Large intestine (tissue), 3 donors: Measurements from ENCODE around the gene COL27A1. TPM values are rescaled to one million over a fixed set of nuclear protein-coding genes. Genes with fewer than 3 reads are reported as not detected.

Experiments used
- DNase-seq, 2 donors: peaks; one replicate each; pipeline versions ENCODE4 v3.0.0 to v3.0.0-alpha.2; 2013
- H3K27ac ChIP-seq: one replicate; pipeline ENCODE4 v1.5.1; 2013; ENCODE audit warnings: low read length
- H3K27me3 ChIP-seq: 2 replicates; pipeline ENCODE4 v1.6.1; 2013; ENCODE audit warnings: low read length; ENCODE audit not compliant: control insufficient read depth, insufficient read depth
- H3K36me3 ChIP-seq: 2 replicates; pipeline ENCODE4 v1.6.1; 2013; ENCODE audit warnings: low read length; ENCODE audit not compliant: control insufficient read depth, insufficient read depth
- H3K4me1 ChIP-seq: one replicate; pipeline ENCODE4 v1.6.1; 2013; ENCODE audit warnings: low read length; ENCODE audit not compliant: control insufficient read depth, insufficient read depth
- H3K4me3 ChIP-seq: one replicate; pipeline ENCODE4 v1.5.1; 2013; ENCODE audit warnings: low read length
- H3K9me3 ChIP-seq: one replicate; pipeline ENCODE4 v1.6.1; 2013; ENCODE audit warnings: mild to moderate bottlenecking, low read depth, low read length, moderate library complexity; ENCODE audit not compliant: control insufficient read depth
- WGBS: methylation state at CpG from one replicate; pipeline ENCODE4 v1.1.5; 2013; ENCODE audit warnings: low lambda C conversion rate; ENCODE audit not compliant: insufficient coverage; 5-methylcytosine and 5-hydroxymethylcytosine counted together
- polyA plus RNA-seq: library from polyadenylated mRNA; unstranded; fragments of 120-200 nt; gene quantifications from one replicate; pipeline ENCODE4 v1.2.1, GENCODE V29; 2013

The COL27A1 gene
- polyA plus RNA-seq, 1 donor, result 117 TPM

- no peaks in the 10 kb centered on the region for H3K4me1 ChIP-seq
- H3K36me3 ChIP-seq, result peaks cover 87% of the 10 kb centered on the region
- no peaks in the 10 kb centered on the region for H3K9me3 ChIP-seq
- WGBS, result no CpG with 5 or more reads among the region's 8 CpGs
- H3K27ac ChIP-seq, result no peak overlapping the region
- no peaks in the 10 kb centered on the region for H3K27me3 ChIP-seq
- no peak for DNase-seq
- no peak overlapping the region for H3K4me3 ChIP-seq
These were observed 43.1 kb downstream of the COL27A1 start for GRCh38 chr9:114198249-114199040.

GRCh38 chr9:114200721-114201300 lies 45.5 kb downstream of the COL27A1 start:
- Histone ChIP-seq H3K4me3 (no peak overlapping the region), H3K4me1 (peaks cover 9% of the 10 kb centered on the region), H3K36me3 (peaks cover 74% of the 10 kb centered on the region), H3K27ac (no peak overlapping the region), H3K27me3 (no peaks in the 10 kb centered on the region), H3K9me3 (no peaks in the 10 kb centered on the region)
- no CpG with 5 or more reads among the region's 17 CpGs for WGBS
- DNase-seq, result no peak

GRCh38 chr9:114202396-114202795 lies 47.1 kb downstream of the COL27A1 start:
- 93% methylated on average over 5 of the region's 6 CpGs for WGBS
- H3K9me3 ChIP-seq, result no peaks in the 10 kb centered on the region
- peaks cover 24% of the 10 kb centered on the region for H3K4me1 ChIP-seq
- DNase-seq, result no peak
- no peak overlapping the region for H3K27ac ChIP-seq
- H3K36me3 ChIP-seq, result peaks cover 62% of the 10 kb centered on the region
- no peak overlapping the region for H3K4me3 ChIP-seq
- H3K27me3 ChIP-seq, result no peaks in the 10 kb centered on the region

- Histone ChIP-seq H3K9me3 (no peaks in the 10 kb centered on the region), H3K27me3 (no peaks in the 10 kb centered on the region), H3K4me1 (peaks cover 27% of the 10 kb centered on the region), H3K36me3 (peaks cover 58% of the 10 kb centered on the region), H3K27ac (no peak overlapping the region), H3K4me3 (no peak overlapping the region)
- no peak for DNase-seq
- whole genome bisulfite sequencing, result 84% methylated on average over 4 of the region's 4 CpGs
These were observed 47.5 kb downstream of the COL27A1 start for GRCh38 chr9:114202849-114203248.

GRCh38 chr9:114203410-114204140 lies 48.2 kb downstream of the COL27A1 start:
- no peak for DNase-seq
- Histone ChIP-seq H3K4me3 (no peak overlapping the region), H3K4me1 (peaks cover 27% of the 10 kb centered on the region), H3K27me3 (no peaks in the 10 kb centered on the region), H3K27ac (no peak overlapping the region), H3K9me3 (no peaks in the 10 kb centered on the region), H3K36me3 (peaks cover 52% of the 10 kb centered on the region)
- WGBS, result no CpG with 5 or more reads among the region's 11 CpGs

- no peaks in the 10 kb centered on the region for H3K9me3 ChIP-seq
- H3K27ac ChIP-seq, result no peak overlapping the region
- no peaks in the 10 kb centered on the region for H3K27me3 ChIP-seq
- H3K36me3 ChIP-seq, result peaks cover 51% of the 10 kb centered on the region
- no CpG with 5 or more reads among the region's 4 CpGs for WGBS
- H3K4me1 ChIP-seq, result peaks cover 27% of the 10 kb centered on the region
- DNase-seq, result no peak
- no peak overlapping the region for H3K4me3 ChIP-seq
These were observed 48.9 kb downstream of the COL27A1 start for GRCh38 chr9:114204265-114204664.

GRCh38 chr9:114205171-114206015 lies 50.1 kb downstream of the COL27A1 start:
- H3K27me3 ChIP-seq, result no peaks in the 10 kb centered on the region
- no peak for DNase-seq
- H3K9me3 ChIP-seq, result no peaks in the 10 kb centered on the region
- no peak overlapping the region for H3K4me3 ChIP-seq
- no CpG with 5 or more reads among the region's 10 CpGs for WGBS
- peaks cover 27% of the 10 kb centered on the region for H3K4me1 ChIP-seq
- H3K27ac ChIP-seq, result no peak overlapping the region
- H3K36me3 ChIP-seq, result peaks cover 53% of the 10 kb centered on the region

- Histone ChIP-seq H3K27me3 (no peaks in the 10 kb centered on the region), H3K27ac (no peak overlapping the region), H3K36me3 (peaks cover 55% of the 10 kb centered on the region), H3K4me1 (peaks cover 27% of the 10 kb centered on the region), H3K9me3 (no peaks in the 10 kb centered on the region), H3K4me3 (no peak overlapping the region)
- DNase-seq, result no peak
- no CpG with 5 or more reads among the region's 5 CpGs for WGBS
These were observed 51.0 kb downstream of the COL27A1 start for GRCh38 chr9:114206221-114206789.

GRCh38 chr9:114207034-114207810 lies 51.9 kb downstream of the COL27A1 start:
- peak; percentile 37 to 39 for DNase-seq
- H3K27me3 ChIP-seq, result no peaks in the 10 kb centered on the region
- peaks cover 27% of the 10 kb centered on the region for H3K4me1 ChIP-seq
- H3K36me3 ChIP-seq, result peaks cover 55% of the 10 kb centered on the region
- WGBS, result no CpG with 5 or more reads among the region's 9 CpGs
- no peaks in the 10 kb centered on the region for H3K9me3 ChIP-seq
- H3K4me3 ChIP-seq, result no peak overlapping the region
- H3K27ac ChIP-seq, result peak overlapping the region; percentile 20
